Stimulated activated CD8-positive, alpha-beta memory T cell treated with anti-CD3 and anti-CD28 coated beads, Interleukin-4, amount 100 ng/mL, for 4 hours (primary cell): ENCODE measurements around the gene MTMR10.

ENCODE experiments used
- DNase-seq, 2 donors: peaks; one replicate each; pipeline ENCODE4 v3.0.0-alpha.2; 2020; ENCODE audit warnings: low read depth in 2 of 2, low spot score in 1 of 2

MTMR10 gene

GRCh38 chr15:31013863-31014607, 22.6 kb upstream of the MTMR10 start:
- DNase-seq, result no peak

GRCh38 chr15:31012455-31012854, 21.0 kb upstream of the MTMR10 start:
- DNase-seq, result no peak

DNA sequence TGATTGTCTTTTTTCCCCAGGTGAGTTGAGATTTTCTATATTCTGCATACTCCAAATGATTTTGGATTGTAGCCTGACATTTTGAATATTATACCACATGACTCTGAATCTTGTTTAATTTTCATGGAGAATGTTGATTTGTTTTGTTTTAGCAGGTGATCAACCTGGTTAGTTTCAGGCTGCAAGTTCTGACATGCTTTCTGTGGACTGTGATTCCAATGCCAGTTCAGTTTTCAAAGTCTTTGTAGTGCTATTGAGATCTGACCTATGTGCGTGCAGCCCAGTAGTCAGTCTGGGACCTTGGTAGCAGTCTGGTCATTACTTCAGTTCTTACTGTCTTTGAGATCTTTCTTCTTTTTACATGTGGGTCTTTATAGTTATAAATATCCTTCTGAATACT, 18.6 kb upstream of the MTMR10 start:
- no peak for DNase-seq

DNA sequence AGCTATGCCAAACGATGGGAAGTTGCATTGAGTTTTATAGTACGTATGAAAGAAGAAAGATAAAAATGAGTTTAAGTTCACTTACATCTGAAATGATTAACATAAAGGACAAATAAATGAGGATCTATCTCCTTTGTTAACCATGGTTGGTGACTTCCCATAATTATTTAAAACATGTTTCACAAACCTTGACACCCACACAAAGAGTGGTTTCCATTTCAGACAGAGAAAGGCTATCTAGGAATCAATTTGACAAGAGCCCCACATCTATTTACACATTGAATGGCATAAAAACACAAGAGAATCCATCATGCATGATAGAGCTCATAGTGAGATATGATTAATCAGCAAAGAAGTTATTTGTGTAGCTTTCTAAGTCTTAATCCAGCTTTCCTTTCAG, 14.2 kb upstream of the MTMR10 start:
- DNase-seq, result no peak

GRCh38 chr15:31004220-31004733, 12.8 kb upstream of the MTMR10 start:
- no peak for DNase-seq

GRCh38 chr15:31001702-31002101, 10.3 kb upstream of the MTMR10 start:
- DNase-seq, result no peak

DNA sequence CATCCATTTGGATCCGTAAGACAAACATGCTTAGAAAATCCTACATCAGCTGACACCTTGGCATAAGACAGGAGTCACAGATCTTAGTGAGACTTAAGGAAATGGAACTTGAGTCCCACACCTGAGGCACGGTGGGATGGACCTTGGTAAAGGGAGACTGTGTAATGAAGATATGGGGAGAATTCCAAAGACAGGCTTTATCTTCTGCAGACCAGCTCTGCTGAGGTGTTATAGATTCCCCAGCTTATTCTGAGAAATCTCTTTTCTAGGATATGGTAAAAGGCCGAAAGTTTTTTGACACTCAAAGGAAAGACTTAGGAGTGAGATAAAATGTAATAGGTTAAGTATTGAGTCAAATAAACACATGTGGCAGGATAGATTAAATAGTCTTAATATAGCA, 8.3 kb upstream of the MTMR10 start:
- DNase-seq, result no peak

- no peak for DNase-seq
Measured at GRCh38 chr15:30997270-30997669, 5.8 kb upstream of the MTMR10 start.

- no peak for DNase-seq
Measured at GRCh38 chr15:30992249-30992864, 929 bp upstream of the MTMR10 start.

DNA sequence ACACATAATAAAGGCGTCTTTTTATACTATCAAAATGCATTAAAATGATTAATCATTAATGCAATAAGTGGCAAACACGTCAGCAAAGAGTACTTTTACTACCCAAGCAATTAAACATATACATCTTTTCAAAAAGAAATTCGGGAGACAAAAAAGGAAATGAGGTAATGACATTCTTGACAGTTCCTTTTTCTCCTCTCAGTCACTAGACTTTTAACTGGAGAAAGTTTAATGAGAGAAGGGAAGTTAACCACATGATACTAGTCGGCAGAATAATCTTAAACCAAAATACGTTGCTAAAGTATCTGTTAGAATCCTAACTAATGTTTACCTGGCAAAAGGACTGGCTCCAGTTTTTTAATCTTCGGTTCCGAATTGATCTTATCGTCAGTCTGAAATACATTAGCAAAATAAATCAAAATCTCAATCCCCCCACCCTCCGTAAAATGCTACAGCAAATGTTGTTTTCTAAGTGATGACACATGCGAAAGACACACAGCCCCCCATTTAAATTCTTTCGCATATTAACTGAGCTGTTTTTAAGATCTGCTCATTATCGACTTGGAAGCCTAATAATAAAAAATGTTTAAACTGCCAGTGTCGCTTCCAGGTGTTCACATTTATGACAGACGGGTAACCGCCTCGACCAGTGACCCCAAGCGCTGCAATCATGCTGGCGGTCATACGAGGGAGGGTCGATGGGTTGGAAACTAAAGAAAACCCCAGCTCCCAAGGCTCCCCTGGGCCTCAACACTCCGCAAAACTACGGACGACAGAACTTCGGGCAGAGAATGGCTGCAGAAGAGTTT, 778 bp downstream of the MTMR10 start:
- DNase-seq, result no peak

DNA sequence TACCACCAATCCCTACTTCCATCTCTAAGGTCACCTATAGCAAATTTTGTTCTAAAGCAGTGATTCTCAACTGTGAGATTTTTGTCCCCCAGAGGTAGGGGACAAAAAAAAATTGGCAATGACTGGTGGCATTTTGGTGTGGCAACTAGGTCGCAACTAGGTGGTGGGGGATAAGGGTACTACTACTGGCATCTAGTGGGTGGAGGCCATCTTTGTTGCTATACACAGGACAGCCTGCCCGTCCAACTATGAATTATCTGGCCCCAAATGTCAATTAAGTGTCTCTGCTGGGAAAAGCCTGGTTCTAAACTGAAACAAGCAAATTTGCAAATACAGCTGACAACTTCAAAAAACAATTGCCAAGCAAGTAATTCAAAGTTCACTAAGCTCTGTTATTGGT, 1.4 kb downstream of the MTMR10 start:
- no peak for DNase-seq

GRCh38 chr15:30985081-30985531, 6.3 kb downstream of the MTMR10 start:
- DNase-seq, result no peak

DNA sequence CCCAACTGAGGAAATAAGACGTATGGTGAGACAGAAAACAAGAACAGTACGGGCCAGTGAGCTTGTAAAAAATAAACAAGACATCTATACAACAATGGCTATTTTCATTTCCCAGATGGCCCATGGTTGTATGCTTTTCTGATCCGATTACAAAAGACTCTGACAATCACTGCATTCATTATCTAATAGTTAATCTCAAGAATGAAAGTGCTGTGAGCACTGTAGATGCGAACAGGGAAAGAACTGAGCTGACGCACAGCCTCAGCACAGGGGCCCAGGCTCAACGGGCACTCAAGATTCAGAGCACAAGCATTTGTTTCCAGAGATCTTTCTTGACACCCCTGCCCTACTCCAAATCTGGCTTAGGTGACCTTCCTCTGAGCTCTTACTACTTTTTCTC, 6.9 kb downstream of the MTMR10 start:
- no peak for DNase-seq

DNA sequence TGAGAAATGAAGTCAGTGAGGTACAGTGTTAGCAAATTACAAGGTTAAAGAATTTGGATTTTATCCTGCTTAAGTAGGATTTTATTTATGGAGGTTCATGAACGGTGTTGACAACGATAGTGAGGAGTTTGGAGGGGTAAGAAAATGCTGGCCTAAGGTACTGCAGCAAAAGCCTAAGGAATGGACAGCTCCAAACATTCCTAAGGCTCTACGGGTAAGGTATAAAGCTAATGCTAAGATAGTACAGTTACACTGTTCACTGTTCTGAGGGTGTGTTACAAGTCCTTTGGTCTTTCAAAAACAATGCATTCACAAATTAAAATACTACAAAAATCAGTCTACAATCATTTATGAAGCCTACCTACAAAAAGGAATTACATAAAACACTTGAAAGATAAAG, 7.3 kb downstream of the MTMR10 start:
- no peak for DNase-seq

- DNase-seq, result no peak
Measured at GRCh38 chr15:30979457-30979856, 12.0 kb downstream of the MTMR10 start.

- no peak for DNase-seq
Measured at GRCh38 chr15:30978328-30978727, 13.1 kb downstream of the MTMR10 start.

DNA sequence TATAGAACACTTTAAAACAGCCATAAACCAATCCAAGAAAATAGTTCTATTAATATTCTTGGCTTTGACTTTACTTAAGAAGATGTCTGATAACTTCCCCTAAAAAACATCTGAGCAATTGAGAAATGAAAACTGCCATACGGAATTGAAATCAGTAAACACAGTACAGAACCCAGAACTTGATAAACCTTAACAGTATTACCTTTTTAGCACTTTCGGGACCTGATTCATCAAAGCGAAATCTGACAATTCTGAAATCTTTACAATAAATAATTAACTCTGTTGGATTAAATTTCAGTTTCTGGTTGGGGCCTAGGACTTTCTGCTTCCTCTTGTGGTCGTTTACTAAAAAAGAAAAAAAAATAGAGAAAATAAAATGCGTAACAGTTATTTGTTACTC, 17.3 kb downstream of the MTMR10 start:
- DNase-seq, result no peak

- DNase-seq, result no peak
Measured at GRCh38 chr15:30973379-30973778, 18.0 kb downstream of the MTMR10 start.

GRCh38 chr15:30969724-30970123, 21.7 kb downstream of the MTMR10 start:
- DNase-seq, result no peak

DNA sequence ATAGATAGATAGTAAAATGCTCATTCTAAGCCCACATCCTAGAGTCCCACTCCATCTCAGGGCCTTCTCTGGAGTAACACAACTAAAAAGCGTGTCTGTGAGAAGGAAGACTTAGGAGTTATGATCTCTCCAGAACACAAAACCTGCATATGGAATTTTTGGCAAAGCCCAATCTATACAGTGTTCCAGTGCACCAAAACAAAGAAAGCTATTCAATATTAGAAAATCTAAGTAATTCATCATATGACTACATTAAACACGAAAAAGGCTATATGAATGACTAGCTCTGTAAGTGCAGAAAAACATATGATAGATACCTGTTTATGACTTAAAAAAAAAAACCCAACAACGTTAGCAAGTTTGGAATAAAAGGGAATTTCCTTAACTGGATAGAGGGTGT, 27.7 kb downstream of the MTMR10 start:
- DNase-seq, result no peak

DNA sequence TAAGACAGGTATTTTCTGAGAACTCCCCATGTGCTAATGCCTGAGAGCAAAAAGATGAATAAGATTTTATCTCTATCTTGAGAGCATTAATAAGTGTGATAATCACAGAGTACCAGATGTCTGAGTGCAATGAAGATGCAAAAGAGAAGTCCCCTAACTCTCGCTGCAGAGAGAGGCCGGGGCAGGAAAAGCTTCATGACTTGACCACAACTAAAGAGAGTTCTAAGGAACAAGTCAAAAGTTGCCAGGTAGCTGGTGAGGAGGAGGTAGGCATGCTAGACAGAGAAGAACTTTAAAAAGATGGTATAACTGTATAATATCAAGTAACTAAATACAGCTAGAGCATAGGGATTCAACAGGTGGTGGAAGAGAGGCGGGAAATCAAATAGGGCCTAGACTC, 28.8 kb downstream of the MTMR10 start:
- no peak for DNase-seq

DNA sequence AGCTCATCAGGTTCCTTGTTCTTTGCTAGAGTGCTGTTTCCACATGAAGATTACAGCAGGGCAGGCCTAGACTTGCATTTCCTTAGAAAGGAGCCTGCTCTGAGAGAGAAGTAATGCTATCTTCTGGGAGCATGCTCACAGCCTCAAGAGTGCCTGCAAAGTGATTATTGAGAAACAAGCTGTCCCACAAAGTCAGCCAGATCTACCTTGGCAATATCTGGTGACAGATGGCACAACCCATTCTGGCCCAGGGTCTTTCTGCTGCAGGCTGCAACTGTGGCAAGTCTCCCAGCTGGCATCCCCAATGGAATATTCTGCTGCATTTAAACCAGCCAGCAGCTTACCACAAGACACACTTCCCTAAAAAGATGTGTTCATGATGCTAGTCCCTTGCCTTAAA, 29.3 kb downstream of the MTMR10 start:
- DNase-seq, result no peak
